Measurements from ENCODE around the gene VAT1. TPM values are rescaled to one million over a fixed set of nuclear protein-coding genes. Genes with fewer than 3 reads are reported as not detected.

VAT1 gene
- total and polyA plus RNA-seq, 2 of the 13 experiments (the other 11 are each of a cell fraction or from before 2014, with no cell fraction given), result 143 to 205 TPM

- TF ChIP-seq ZHX1 (CRISPR knock-in tag; IDR thresholded peaks at IDR 0.05; ENCODE audit: low read depth) (no peak), ZNF883 (CRISPR knock-in tag; IDR thresholded peaks at IDR 0.05; ENCODE audit: not compliant biosample characterization) (peak; percentile 28)
Measured at GRCh38 chr17:43014020-43014648, 8.1 kb downstream of the VAT1 start (continued).

GRCh38 chr17:43013296-43013695 is 8.9 kb downstream of the VAT1 start:
- CTCF ChIA-PET (ENCODE audit: low intra/inter-chr PET ratio, low total read pairs), result no interaction called here
- H4K20me1 ChIP-seq (ENCODE audit: insufficient read depth, low read length), result no peaks in the 10 kb centered on the region
- H3K79me2 ChIP-seq (ENCODE audit: insufficient read depth, low read length), result peaks cover 4% of the 10 kb centered on the region
- BruUV-seq (replicated peaks), result no TSS peak
- H3K36me3 ChIP-seq (replicated peaks in 1 of 2; ENCODE audit: control insufficient read depth in 1 of 2, insufficient read depth in 2 of 2, low read length in 2 of 2), result peaks cover 25 to 48% of the 10 kb centered on the region in 2 experiments
- no peak overlapping the region for H3K27ac ChIP-seq (ENCODE audit: extremely low read length, insufficient read depth, low read length)
- ATAC-seq (no peak), DNase-seq (ENCODE audit: low spot score) (no peak), FAIRE-seq (no peak)
- H2AFZ ChIP-seq (ENCODE audit: low read length), result no peak overlapping the region
- H3K4me2 ChIP-seq (ENCODE audit: low read depth, low read length), result no peak overlapping the region
- in situ Hi-C loops (cut with HindIII; ENCODE audit: extremely low pct_ligation_motif_present, low pct_unique_long_range_greater_than_20kb) (no loop called here), intact Hi-C loops (cut with micrococcal nuclease; ENCODE audit: unreplicated experiment) (no loop called here)
- POLR2A ChIA-PET, result interaction anchor here (3.5 to 8.3 kb wide), 2 partner anchors 12 to 15 kb away, joined by 16 to 162 read pairs; partner anchors contain the start of genes RND2 and RPL27
- H3K4me3 ChIP-seq (replicated peaks in 1 of 3; ENCODE audit: insufficient read depth in 1 of 3, low read depth in 2 of 3, low read length in 3 of 3), result no peak overlapping the region
- no peaks in the 10 kb centered on the region for H3K9me3 ChIP-seq (ENCODE audit: low read length)
- no peak overlapping the region for H3K9ac ChIP-seq (ENCODE audit: insufficient read depth, low read depth, low read length)
- 98% methylated on average over 6 of the region's 8 CpGs for WGBS (ENCODE audit: low lambda C conversion rate)
- peaks cover 71% of the 10 kb centered on the region for H3K4me1 ChIP-seq (ENCODE audit: insufficient read depth, low read length)
- no peaks in the 10 kb centered on the region for H3K27me3 ChIP-seq (ENCODE audit: control insufficient read depth in 1 of 2, insufficient read depth in 2 of 2, low read length in 2 of 2)
- TF ChIP-seq NCOA1 (CRISPR knock-in tag; IDR thresholded peaks at IDR 0.05) (0 out of 2 replicates have a peak, but pooled peaks have one; percentile 42), ZNF619 (CRISPR knock-in tag; IDR thresholded peaks at IDR 0.05) (no peak), PAXIP1 (CRISPR knock-in tag; conservative IDR thresholded peaks at IDR 0.05) (no peak), SP2 (CRISPR knock-in tag; IDR thresholded peaks at IDR 0.05) (no peak), KDM5A (IDR thresholded peaks at IDR 0.05; ENCODE audit: borderline replicate concordance, low read length) (no peak), TBX2 (CRISPR knock-in tag; IDR thresholded peaks at IDR 0.05; ENCODE audit: borderline replicate concordance) (peak; percentile 28; the same call in 1 of the 2 replicates), PHF5A (CRISPR knock-in tag; IDR thresholded peaks at IDR 0.05; ENCODE audit: low read depth, unreplicated experiment) (no peak), SRY (CRISPR knock-in tag; IDR thresholded peaks at IDR 0.05) (no peak), RORA (CRISPR knock-in tag; IDR thresholded peaks at IDR 0.05) (no peak), HNRNPLL (IDR thresholded peaks at IDR 0.05; ENCODE audit: low read depth, low read length, poor library complexity, severe bottlenecking) (no peak)
